Measurements from ENCODE around the gene AGAP1.

AGAP1 gene

DNA sequence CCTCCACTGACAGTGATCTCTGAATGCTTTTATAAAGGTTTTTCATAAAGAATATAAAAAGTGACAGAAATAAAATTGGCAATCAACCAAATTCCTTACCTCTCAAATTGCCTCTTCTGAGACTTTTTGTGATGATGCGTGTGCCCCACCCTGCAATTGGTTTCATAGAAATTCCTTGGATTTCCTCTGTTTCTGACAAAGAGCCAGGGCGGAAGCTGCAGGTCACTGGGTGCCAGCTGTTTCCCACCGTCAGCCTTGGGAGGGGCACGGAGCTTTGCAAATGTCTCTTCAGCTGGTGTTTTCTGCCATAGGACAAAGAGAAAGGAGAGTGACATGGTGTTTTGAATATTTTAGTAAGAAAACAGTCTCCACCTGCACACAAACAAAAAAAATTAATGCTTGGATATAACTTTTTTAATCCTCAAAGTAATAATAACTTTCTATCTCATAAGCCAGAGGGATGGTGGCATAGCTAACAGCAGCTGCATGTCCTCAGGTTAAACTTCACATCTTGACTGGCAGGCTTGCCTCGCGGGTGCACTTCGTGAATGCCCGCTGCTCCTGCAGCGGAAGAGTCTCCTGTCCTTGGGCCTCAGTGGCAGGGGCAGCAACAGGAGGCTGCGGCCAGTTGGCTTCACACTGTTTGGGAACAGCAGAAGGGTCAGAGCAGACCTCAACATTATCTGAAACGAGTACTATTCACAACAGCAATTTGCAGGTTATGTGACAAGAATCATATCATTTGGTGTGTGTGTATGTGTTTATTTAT, 24.7 kb downstream of the AGAP1 start:
- H3K9me3 ChIP-seq (ENCODE audit: control insufficient read depth, insufficient read depth, low read length): no peaks in the 10 kb centered on the region; the same call in 1 of the 2 replicates
- no peak overlapping the region for H3K4me2 ChIP-seq (ENCODE audit: low read length)
- no peaks in the 10 kb centered on the region for H3K79me2 ChIP-seq (ENCODE audit: control insufficient read depth, low read length)
- H3K9me2 ChIP-seq (replicated peaks; ENCODE audit: control insufficient read depth, low read length): no peaks in the 10 kb centered on the region
- TF ChIP-seq, protein P1, sequence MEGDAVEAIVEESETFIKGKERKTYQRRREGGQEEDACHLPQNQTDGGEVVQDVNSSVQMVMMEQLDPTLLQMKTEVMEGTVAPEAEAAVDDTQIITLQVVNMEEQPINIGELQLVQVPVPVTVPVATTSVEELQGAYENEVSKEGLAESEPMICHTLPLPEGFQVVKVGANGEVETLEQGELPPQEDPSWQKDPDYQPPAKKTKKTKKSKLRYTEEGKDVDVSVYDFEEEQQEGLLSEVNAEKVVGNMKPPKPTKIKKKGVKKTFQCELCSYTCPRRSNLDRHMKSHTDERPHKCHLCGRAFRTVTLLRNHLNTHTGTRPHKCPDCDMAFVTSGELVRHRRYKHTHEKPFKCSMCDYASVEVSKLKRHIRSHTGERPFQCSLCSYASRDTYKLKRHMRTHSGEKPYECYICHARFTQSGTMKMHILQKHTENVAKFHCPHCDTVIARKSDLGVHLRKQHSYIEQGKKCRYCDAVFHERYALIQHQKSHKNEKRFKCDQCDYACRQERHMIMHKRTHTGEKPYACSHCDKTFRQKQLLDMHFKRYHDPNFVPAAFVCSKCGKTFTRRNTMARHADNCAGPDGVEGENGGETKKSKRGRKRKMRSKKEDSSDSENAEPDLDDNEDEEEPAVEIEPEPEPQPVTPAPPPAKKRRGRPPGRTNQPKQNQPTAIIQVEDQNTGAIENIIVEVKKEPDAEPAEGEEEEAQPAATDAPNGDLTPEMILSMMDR (IDR thresholded peaks at IDR 0.05; ENCODE audit: low read depth, low read length, poor library complexity, severe bottlenecking): no peak
- no peak for TF ChIP-seq EZH2phosphoT487 (IDR thresholded peaks at IDR 0.05; ENCODE audit: borderline replicate concordance, low read length)
- H4K20me1 ChIP-seq (ENCODE audit: control insufficient read depth, insufficient read depth, low read depth, low read length): no peaks in the 10 kb centered on the region
- no peaks in the 10 kb centered on the region for H3K27me3 ChIP-seq (ENCODE audit: control insufficient read depth, low read length)
- no peaks in the 10 kb centered on the region for H3F3A ChIP-seq (ENCODE audit: control insufficient read depth, insufficient read depth)
- no peak overlapping the region for H3K4me3 ChIP-seq (ENCODE audit: low read length)
- H3K27ac ChIP-seq (ENCODE audit: low read depth, low read length): no peak overlapping the region
- no peaks in the 10 kb centered on the region for H3K4me1 ChIP-seq (ENCODE audit: control insufficient read depth, low read length)
- H3K36me3 ChIP-seq (ENCODE audit: control insufficient read depth, low read length): no peaks in the 10 kb centered on the region

DNA sequence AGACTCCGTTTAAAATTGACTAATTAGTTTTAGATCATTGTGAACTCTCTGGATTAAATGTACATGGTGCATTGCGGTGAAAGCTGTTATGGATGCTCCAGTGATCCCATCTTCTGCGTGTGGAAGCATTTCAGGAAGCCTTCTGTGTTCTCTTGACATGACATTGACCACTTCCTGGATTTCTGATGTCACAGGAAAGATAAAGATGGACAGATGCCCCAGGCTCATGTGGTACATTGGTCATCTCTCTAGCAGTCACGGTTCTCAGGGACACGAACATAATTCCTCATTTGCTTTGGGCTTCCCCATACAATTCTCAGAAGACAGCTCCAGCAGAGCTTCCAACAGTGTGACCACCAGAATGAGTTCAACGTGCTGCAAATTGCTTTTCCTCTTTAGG, 26.9 kb downstream of the AGAP1 start:
- Histone ChIP-seq H3K27ac (ENCODE audit: low read depth, low read length) (no peak overlapping the region), H3K79me2 (ENCODE audit: control insufficient read depth, low read length) (no peaks in the 10 kb centered on the region), H4K20me1 (ENCODE audit: control insufficient read depth, insufficient read depth, low read depth, low read length) (no peaks in the 10 kb centered on the region), H3F3A (ENCODE audit: control insufficient read depth, insufficient read depth) (no peaks in the 10 kb centered on the region), H3K36me3 (ENCODE audit: control insufficient read depth, low read length) (no peaks in the 10 kb centered on the region), H3K4me3 (ENCODE audit: low read length) (no peak overlapping the region), H3K27me3 (ENCODE audit: control insufficient read depth, low read length) (no peaks in the 10 kb centered on the region), H3K9me3 (ENCODE audit: control insufficient read depth, insufficient read depth, low read length) (no peaks in the 10 kb centered on the region; the same call in 1 of the 2 replicates), H3K4me1 (ENCODE audit: control insufficient read depth, low read length) (no peaks in the 10 kb centered on the region), H3K4me2 (ENCODE audit: low read length) (no peak overlapping the region), H3K9me2 (replicated peaks; ENCODE audit: control insufficient read depth, low read length) (no peaks in the 10 kb centered on the region)
- TF ChIP-seq, protein P1 (IDR thresholded peaks at IDR 0.05; ENCODE audit: low read depth, low read length, poor library complexity, severe bottlenecking): no peak
- TF ChIP-seq EZH2phosphoT487 (IDR thresholded peaks at IDR 0.05; ENCODE audit: borderline replicate concordance, low read length): no peak

DNA sequence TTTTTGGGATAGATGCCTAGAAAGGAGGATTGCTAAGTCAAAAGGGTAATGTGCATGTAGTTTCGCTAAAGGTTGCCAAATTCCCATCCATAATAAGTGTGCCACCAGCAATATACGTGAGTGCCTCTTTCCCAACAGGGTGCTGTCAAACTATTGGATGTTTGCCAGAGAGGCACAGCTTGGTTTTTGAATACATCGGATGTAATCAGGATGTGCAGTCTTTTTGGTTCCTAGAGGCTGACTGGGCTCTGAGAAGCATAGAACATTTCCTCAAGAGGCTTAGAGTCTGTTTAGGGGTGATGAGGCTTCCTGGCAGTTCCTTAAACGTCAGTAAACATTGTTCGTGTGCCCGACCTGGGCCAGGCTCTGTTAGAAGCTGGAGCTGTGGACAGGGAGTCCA, 28.0 kb downstream of the AGAP1 start:
- H3K27ac ChIP-seq (ENCODE audit: low read depth, low read length): no peak overlapping the region
- H3K36me3 ChIP-seq (ENCODE audit: control insufficient read depth, low read length): no peaks in the 10 kb centered on the region
- H3K27me3 ChIP-seq (ENCODE audit: control insufficient read depth, low read length): no peaks in the 10 kb centered on the region
- H3K4me1 ChIP-seq (ENCODE audit: control insufficient read depth, low read length): no peaks in the 10 kb centered on the region
- H3K79me2 ChIP-seq (ENCODE audit: control insufficient read depth, low read length): no peaks in the 10 kb centered on the region
- TF ChIP-seq, protein P1 (IDR thresholded peaks at IDR 0.05; ENCODE audit: low read depth, low read length, poor library complexity, severe bottlenecking): no peak
- no peak for TF ChIP-seq EZH2phosphoT487 (IDR thresholded peaks at IDR 0.05; ENCODE audit: borderline replicate concordance, low read length)
- no peak overlapping the region for H3K4me3 ChIP-seq (ENCODE audit: low read length)
- H3K9me2 ChIP-seq (replicated peaks; ENCODE audit: control insufficient read depth, low read length): no peaks in the 10 kb centered on the region
- H3K9me3 ChIP-seq (ENCODE audit: control insufficient read depth, insufficient read depth, low read length): no peaks in the 10 kb centered on the region; the same call in 1 of the 2 replicates
- H3K4me2 ChIP-seq (ENCODE audit: low read length): no peak overlapping the region
- H3F3A ChIP-seq (ENCODE audit: control insufficient read depth, insufficient read depth): no peaks in the 10 kb centered on the region
- H4K20me1 ChIP-seq (ENCODE audit: control insufficient read depth, insufficient read depth, low read depth, low read length): no peaks in the 10 kb centered on the region

All from DOHH2 (cell line).